CD4-positive, CD25-positive, alpha-beta regulatory T cell (primary cell): Measurements from ENCODE around the gene PGRMC2. TPM values are rescaled to one million over a fixed set of nuclear protein-coding genes. Genes with fewer than 3 reads are reported as not detected.

Experiments used
- ATAC-seq, 2 donors: fragments of 150-1000 bp; cut with Tn5 transposase; one replicate each; pipeline ENCODE4 v1.10.0; 2021; ENCODE audit warnings: low read depth in 2 of 2, moderate number of reproducible peaks in 2 of 2, moderate library complexity in 1 of 2
- DNase-seq, 3 donors: peaks; one replicate each; pipeline versions ENCODE4 v3.0.0 to v3.0.0-alpha.2; 2012 to 2022; ENCODE audit warnings: mixed read lengths in 1 of 3
- H3K27ac ChIP-seq: one replicate; pipeline ENCODE4 v1.7.0; 2013; ENCODE audit warnings: mild to moderate bottlenecking, low read length; ENCODE audit not compliant: insufficient read depth, poor library complexity, severe bottlenecking
- H3K27me3 ChIP-seq: one replicate; pipeline ENCODE4 v1.7.0; 2013; ENCODE audit warnings: low read length; ENCODE audit not compliant: control insufficient read depth, insufficient read depth
- H3K36me3 ChIP-seq: one replicate; pipeline ENCODE4 v1.7.0; 2013; ENCODE audit warnings: mild to moderate bottlenecking, low read length, moderate library complexity; ENCODE audit not compliant: control insufficient read depth, insufficient read depth
- H3K4me1 ChIP-seq: 2 replicates; pipeline ENCODE4 v1.7.0; 2013; ENCODE audit warnings: mild to moderate bottlenecking, low read length; ENCODE audit not compliant: insufficient read depth, control insufficient read depth, poor library complexity, severe bottlenecking
- H3K4me3 ChIP-seq: one replicate; pipeline ENCODE4 v1.7.0; 2013; ENCODE audit warnings: low read depth, mild to moderate bottlenecking, low read length, moderate library complexity
- H3K9me3 ChIP-seq, 2 experiments: 1 replicate in 1 of 2; 2 replicates in 1 of 2; pipeline ENCODE4 v1.7.0; 2013; ENCODE audit warnings: low read length in 2 of 2, mild to moderate bottlenecking in 1 of 2, moderate library complexity in 1 of 2; ENCODE audit not compliant: control insufficient read depth in 2 of 2
- H3K27ac Mint-ChIP-seq, 3 donors: one replicate each; pipeline ENCODE4 v1.8.0; 2020 to 2022; ENCODE audit warnings: mild to moderate bottlenecking in 3 of 3, mixed read lengths in 3 of 3, moderate library complexity in 2 of 3
- H3K27me3 Mint-ChIP-seq: one replicate; pipeline ENCODE4 v1.8.0; 2022; ENCODE audit warnings: mild to moderate bottlenecking, mixed read lengths
- H3K36me3 Mint-ChIP-seq: one replicate; pipeline ENCODE4 v1.8.0; 2020; ENCODE audit warnings: mixed read lengths
- H3K4me1 Mint-ChIP-seq, 4 donors: one replicate each; pipeline ENCODE4 v1.8.0; 2020 to 2022; ENCODE audit warnings: mixed read lengths in 4 of 4, mild to moderate bottlenecking in 1 of 4
- H3K4me3 Mint-ChIP-seq, 4 donors: one replicate each; pipeline ENCODE4 v1.8.0; 2020 to 2022; ENCODE audit warnings: mild to moderate bottlenecking in 4 of 4, mixed read lengths in 4 of 4, moderate library complexity in 3 of 4
- H3K9me3 Mint-ChIP-seq, 7 donors: one replicate each; pipeline ENCODE4 v1.8.0; 2020 to 2022; ENCODE audit warnings: mixed read lengths in 7 of 7, mild to moderate bottlenecking in 3 of 7, moderate library complexity in 2 of 7
- polyA plus RNA-seq, 4 donors: library from polyadenylated mRNA; unstranded; fragments of 300-500 nt; fragmentation: Illumina TruSeq; gene quantifications; one replicate each; pipeline ENCODE4 v1.2.3, GENCODE V29; 2021
- total RNA-seq: library from RNA; stranded (reverse); gene quantifications from one replicate; pipeline ENCODE4 v1.2.3, GENCODE V29; 2022

The PGRMC2 gene, protein sequence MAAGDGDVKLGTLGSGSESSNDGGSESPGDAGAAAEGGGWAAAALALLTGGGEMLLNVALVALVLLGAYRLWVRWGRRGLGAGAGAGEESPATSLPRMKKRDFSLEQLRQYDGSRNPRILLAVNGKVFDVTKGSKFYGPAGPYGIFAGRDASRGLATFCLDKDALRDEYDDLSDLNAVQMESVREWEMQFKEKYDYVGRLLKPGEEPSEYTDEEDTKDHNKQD
- 48.6 TPM for total RNA-seq
- 10 to 100 TPM; 12.7 to 20.4 (median 17.2) TPM for polyA plus RNA-seq

DNA sequence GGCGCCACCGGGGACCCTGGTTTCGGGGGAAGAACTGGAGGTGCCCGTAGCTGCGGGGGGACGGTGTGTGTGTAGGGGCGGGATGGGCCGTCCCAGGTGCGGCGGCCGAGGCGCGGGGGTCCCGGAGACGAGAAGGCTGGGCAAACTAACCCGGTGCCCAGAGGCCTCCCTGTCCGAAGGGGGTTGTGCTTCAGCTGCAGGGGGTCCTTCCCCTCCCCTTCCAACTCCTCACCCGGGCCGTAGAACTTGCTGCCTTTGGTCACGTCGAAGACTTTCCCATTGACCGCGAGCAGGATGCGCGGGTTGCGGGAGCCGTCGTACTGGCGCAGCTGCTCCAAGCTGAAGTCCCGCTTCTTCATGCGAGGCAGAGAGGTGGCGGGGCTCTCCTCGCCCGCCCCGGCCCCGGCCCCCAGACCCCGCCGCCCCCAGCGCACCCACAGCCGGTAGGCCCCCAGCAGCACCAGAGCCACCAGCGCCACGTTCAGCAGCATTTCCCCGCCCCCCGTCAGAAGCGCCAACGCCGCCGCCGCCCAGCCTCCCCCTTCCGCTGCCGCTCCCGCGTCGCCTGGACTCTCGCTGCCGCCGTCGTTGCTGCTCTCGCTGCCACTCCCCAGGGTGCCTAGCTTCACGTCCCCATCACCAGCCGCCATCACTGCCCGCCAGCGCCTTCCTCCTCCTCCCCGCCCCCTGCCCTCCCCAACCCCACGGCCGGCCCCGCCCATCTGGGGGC is at the start of gene PGRMC2:
PGRMC2 (minus strand) TSS at position 673 of the 730 bp plus-strand sequence; CDS start at position 650, 23 bp downstream.
- Mint-ChIP-seq H3K4me3 (peak within 1 kb of the TSS; percentile 88 to 100 (median 93)), H3K27ac (peak within 1 kb of the TSS; percentile 93 to 97 (median 96))
- ATAC-seq: no peak

DNA sequence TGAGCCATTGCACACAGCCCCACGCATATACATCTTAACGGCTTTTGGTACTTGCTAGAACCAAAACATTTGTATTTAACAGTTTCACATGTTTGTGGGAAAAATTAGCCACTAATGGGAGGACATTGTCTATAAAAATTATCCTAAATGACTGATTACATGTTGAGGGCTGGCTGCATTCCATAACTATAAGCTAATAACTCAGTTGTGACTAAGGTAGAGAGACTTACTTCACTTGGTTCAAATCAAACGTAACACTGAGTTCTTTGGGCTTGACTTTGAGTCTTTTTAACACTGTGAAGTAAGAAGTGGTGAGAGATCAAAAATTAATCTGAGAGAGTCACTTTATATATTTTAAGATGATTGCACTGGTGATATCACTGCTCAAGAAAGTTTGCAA is 47.9 kb upstream of the PGRMC2 start:
- DNase-seq: no peak
- Histone ChIP-seq H3K4me1 (no peaks in the 10 kb centered on the region), H3K9me3 (no peaks in the 10 kb centered on the region), H3K36me3 (no peaks in the 10 kb centered on the region), H3K4me3 (no peak overlapping the region), H3K27ac (no peak overlapping the region), H3K27me3 (no peaks in the 10 kb centered on the region)
- H3K9me3 Mint-ChIP-seq: peaks cover 0 to 1% (median 0%) of the 10 kb centered on the region in 7 donors
- no peak overlapping the region for H3K4me3 Mint-ChIP-seq
- H3K27me3 Mint-ChIP-seq: no peaks in the 10 kb centered on the region
- H3K4me1 Mint-ChIP-seq: no peaks in the 10 kb centered on the region
- peaks cover 3% of the 10 kb centered on the region for H3K36me3 Mint-ChIP-seq
- H3K27ac Mint-ChIP-seq: no peak overlapping the region
- ATAC-seq: no peak

More for the DNA sequence above, at the start of gene PGRMC2:
- Mint-ChIP-seq H3K9me3 (no peaks in the 10 kb centered on the region), H3K4me1 (peaks cover 15 to 54% (median 38%) of the 10 kb centered on the region in 4 donors), H3K27me3 (peaks cover 4% of the 10 kb centered on the region), H3K36me3 (no peaks in the 10 kb centered on the region)
- Histone ChIP-seq H3K36me3 (no peaks in the 10 kb centered on the region), H3K27me3 (no peaks in the 10 kb centered on the region), H3K4me3 (peak within 1 kb of the TSS; percentile 89), H3K4me1 (peaks cover 43% of the 10 kb centered on the region), H3K27ac (peak within 1 kb of the TSS; percentile 98), H3K9me3 (no peaks in the 10 kb centered on the region)
- no peak for DNase-seq

DNA sequence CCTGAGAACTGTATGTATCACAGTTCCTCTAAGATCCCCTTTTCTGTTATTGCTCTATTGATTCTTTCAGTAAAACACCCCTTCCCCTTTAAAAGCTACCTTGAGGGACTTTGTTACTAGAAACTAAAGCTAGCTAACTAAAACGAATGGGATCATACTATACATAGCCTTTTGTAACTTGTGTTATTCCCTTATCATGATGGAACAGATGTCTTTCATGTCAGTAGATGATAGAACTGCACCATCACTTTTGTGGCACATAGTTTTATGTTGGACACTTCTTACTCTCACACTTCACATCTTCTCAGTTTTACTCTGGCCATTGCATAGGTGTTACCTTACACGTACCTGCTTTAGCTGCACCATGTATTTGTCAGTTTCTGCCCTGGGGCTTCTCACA is 46.6 kb upstream of the PGRMC2 start:
- H3K4me1 Mint-ChIP-seq: no peaks in the 10 kb centered on the region
- H3K4me3 ChIP-seq: no peak overlapping the region
- no peak for ATAC-seq
- H3K27ac ChIP-seq: no peak overlapping the region
- no peaks in the 10 kb centered on the region for H3K4me1 ChIP-seq
- H3K9me3 ChIP-seq: no peaks in the 10 kb centered on the region
- no peaks in the 10 kb centered on the region for H3K36me3 ChIP-seq
- no peaks in the 10 kb centered on the region for H3K9me3 Mint-ChIP-seq
- peaks cover 3% of the 10 kb centered on the region for H3K36me3 Mint-ChIP-seq
- no peak overlapping the region for H3K4me3 Mint-ChIP-seq
- H3K27me3 ChIP-seq: no peaks in the 10 kb centered on the region
- H3K27me3 Mint-ChIP-seq: no peaks in the 10 kb centered on the region
- no peak overlapping the region for H3K27ac Mint-ChIP-seq
- DNase-seq: no peak

DNA sequence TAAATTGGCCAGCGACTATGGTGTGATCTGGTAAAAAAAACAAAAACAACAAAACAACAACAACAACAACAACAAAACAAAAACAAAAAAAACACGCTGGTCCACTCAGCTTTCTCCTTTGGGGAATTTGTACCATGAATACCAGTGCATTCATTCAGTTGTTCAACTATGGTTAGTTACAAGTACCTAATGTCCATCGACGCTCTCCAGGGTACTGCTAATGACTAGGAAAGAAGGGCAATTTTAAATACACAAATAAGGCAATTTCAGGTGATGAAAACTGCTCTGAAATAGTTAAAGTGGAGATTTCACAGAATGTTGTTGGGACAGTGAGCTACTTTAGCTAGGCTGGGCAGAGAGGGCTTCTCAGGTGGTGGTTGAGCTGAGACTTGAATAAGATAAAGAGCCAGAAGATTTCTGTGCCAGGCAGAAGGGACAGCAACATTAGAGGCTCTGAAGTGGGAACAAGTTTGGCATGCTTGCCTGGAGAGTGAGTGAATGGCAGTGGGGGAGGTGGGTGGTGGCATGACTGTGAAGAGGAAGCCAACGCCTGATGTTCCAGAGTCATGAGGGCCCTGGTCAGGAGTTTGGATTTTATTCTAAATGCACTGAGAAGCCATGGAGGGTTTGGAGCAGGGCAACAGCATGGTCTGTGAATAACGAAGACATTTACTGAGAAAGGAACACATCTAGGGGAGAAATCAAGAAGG is 45.9 kb upstream of the PGRMC2 start:
- no peak overlapping the region for H3K4me3 Mint-ChIP-seq
- H3K36me3 Mint-ChIP-seq: peaks cover 3% of the 10 kb centered on the region

DNA sequence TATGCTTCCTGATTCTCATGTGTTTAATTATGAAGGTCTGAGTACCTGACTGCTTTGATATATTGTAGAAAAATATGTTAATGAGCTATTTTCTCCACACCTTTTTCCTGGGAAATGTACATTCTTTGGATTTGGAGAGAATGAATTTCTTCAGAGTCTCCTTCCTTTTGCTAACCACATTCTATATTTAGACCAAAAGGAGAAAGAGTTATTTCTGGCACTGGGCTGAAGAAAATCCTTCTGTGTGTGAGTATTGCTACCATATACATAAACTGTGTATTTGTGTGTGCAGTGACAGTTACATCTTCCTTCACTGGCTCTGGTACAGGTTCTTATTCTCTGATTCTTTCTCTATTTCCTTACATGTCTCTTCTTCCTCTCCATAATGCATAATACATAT is 44.5 kb upstream of the PGRMC2 start:
- no peaks in the 10 kb centered on the region for H3K9me3 ChIP-seq
- DNase-seq (no peak), ATAC-seq (no peak)
- no peaks in the 10 kb centered on the region for H3K9me3 Mint-ChIP-seq
- H3K27ac ChIP-seq: no peak overlapping the region
- H3K27ac Mint-ChIP-seq: no peak overlapping the region
- H3K4me1 Mint-ChIP-seq: no peaks in the 10 kb centered on the region
- H3K27me3 ChIP-seq: no peaks in the 10 kb centered on the region
- H3K4me3 ChIP-seq: no peak overlapping the region
- H3K4me3 Mint-ChIP-seq: no peak overlapping the region
- H3K36me3 Mint-ChIP-seq: peaks cover 8% of the 10 kb centered on the region
- H3K27me3 Mint-ChIP-seq: no peaks in the 10 kb centered on the region
- H3K36me3 ChIP-seq: no peaks in the 10 kb centered on the region
- H3K4me1 ChIP-seq: no peaks in the 10 kb centered on the region

More for the DNA sequence above, 45.9 kb upstream of the PGRMC2 start:
- Histone ChIP-seq H3K4me3 (no peak overlapping the region), H3K4me1 (no peaks in the 10 kb centered on the region), H3K9me3 (no peaks in the 10 kb centered on the region), H3K36me3 (no peaks in the 10 kb centered on the region), H3K27ac (no peak overlapping the region), H3K27me3 (no peaks in the 10 kb centered on the region)
- Mint-ChIP-seq H3K4me1 (no peaks in the 10 kb centered on the region), H3K27me3 (no peaks in the 10 kb centered on the region), H3K27ac (no peak overlapping the region), H3K9me3 (no peaks in the 10 kb centered on the region)
- no peak for DNase-seq
- no peak for ATAC-seq

DNA sequence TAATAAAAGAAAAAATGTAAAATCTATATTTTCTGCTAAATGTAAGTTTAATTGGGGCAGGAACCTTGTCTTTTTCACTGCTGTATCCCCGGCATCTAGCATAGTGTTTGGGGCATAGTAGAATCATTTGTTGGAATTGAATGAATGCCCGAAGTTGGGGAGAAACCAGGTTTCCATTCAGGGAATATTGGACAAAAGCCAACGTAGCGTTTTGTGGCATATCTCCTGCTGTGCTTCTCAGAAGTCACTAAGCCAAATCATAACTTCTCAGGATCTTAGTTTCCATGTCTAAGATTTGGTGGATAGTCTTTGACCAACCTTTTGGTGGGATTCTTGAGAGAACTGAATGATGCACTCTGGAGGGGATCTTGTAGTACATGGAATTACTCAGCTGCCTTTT is 42.0 kb upstream of the PGRMC2 start:
- Histone ChIP-seq H3K27me3 (no peaks in the 10 kb centered on the region), H3K36me3 (no peaks in the 10 kb centered on the region), H3K4me1 (no peaks in the 10 kb centered on the region), H3K4me3 (no peak overlapping the region), H3K9me3 (no peaks in the 10 kb centered on the region), H3K27ac (no peak overlapping the region)
- no peaks in the 10 kb centered on the region for H3K4me1 Mint-ChIP-seq
- DNase-seq: no peak
- ATAC-seq: no peak
- H3K4me3 Mint-ChIP-seq: no peak overlapping the region
- no peak overlapping the region for H3K27ac Mint-ChIP-seq
- H3K9me3 Mint-ChIP-seq: no peaks in the 10 kb centered on the region
- peaks cover 8% of the 10 kb centered on the region for H3K36me3 Mint-ChIP-seq
- H3K27me3 Mint-ChIP-seq: no peaks in the 10 kb centered on the region

DNA sequence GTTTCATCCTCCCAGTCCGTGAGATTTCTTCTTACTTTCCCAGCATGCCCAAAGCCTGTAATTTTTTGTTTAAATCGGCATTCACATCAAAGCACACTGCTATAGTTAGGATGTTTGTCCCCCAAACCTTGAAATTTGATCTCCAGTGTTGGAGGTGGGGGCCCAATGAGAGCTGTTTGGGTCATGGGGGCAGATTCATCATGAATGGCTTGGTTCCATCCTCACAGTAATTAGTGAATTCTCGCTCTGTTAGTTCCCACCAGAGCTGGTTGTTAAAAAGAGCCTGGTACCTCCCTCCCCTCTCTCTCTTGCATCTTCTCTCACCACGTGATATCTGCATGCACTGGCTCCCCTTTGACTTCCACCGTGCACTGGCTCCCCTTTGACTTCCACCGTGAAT is 40.5 kb upstream of the PGRMC2 start:
- Histone ChIP-seq H3K4me1 (no peaks in the 10 kb centered on the region), H3K4me3 (no peak overlapping the region), H3K27ac (no peak overlapping the region), H3K9me3 (no peaks in the 10 kb centered on the region), H3K27me3 (no peaks in the 10 kb centered on the region), H3K36me3 (no peaks in the 10 kb centered on the region)
- Mint-ChIP-seq H3K27ac (no peak overlapping the region), H3K4me1 (no peaks in the 10 kb centered on the region), H3K36me3 (peaks cover 8% of the 10 kb centered on the region), H3K27me3 (no peaks in the 10 kb centered on the region), H3K4me3 (no peak overlapping the region), H3K9me3 (no peaks in the 10 kb centered on the region)
- DNase-seq (no peak), ATAC-seq (no peak)
